Transverse colon (tissue), 3 donors: ENCODE measurements around the gene SESN1.

ENCODE experiments used
- CTCF ChIP-seq, 5 experiments: fragments of 200-600 bp in 3 of 5; fragments of 450-650 bp in 2 of 5; sonication (generic) in 3 of 5; IDR thresholded peaks; 1 replicate in 2 of 5; 2 replicates in 3 of 5; pipeline ENCODE4 v1.5.1; 2016 to 2017; ENCODE audit warnings: antibody characterized with exemption in 5 of 5, inconsistent platforms in 3 of 5, mild to moderate bottlenecking in 2 of 5, moderate library complexity in 1 of 5
- EP300 ChIP-seq: sonication (generic); formaldehyde crosslinking; IDR thresholded peaks from one replicate; pipeline ENCODE4 v1.6.1; 2017; ENCODE audit warnings: antibody characterized with exemption, low read depth

GRCh38 chr6:109103942-109104341 lies 9.3 kb upstream of the SESN1 start:
- TF ChIP-seq CTCF (IDR thresholded peaks at IDR 0.05): no peak
- TF ChIP-seq EP300: no peak
